ENCODE data around the gene SCP2D1.

DNA sequence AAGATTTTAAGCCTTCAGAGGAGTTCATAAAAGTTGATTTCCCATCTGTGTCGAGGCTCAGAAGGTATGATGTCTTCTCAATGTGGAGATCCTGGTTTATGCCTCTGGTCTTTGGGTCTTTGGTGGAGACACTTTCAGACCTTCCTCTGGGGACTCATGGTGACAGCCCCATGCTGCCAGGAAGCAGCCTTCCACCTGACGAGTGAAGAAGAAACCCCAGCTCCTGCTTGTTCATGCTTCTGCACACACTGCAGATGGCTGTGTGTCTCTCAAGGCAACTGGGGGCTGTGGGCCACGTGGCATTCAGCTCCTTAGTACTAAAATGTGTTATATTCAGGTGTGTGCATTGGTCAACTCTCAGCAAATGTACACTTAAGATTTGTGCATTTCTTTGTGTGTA, 4.9 kb upstream of the SCP2D1 start:
- TF ChIP-seq BHLHE40 (IDR thresholded peaks at IDR 0.05; ENCODE audit: borderline replicate concordance) (no peak), HDGF (IDR thresholded peaks at IDR 0.05; ENCODE audit: borderline replicate concordance) (no peak), FOXM1 (IDR thresholded peaks at IDR 0.05; ENCODE audit: borderline replicate concordance) (no peak), FOXA1 (IDR thresholded peaks at IDR 0.05) (no peak), ELF4 (IDR thresholded peaks at IDR 0.05) (no peak), SUZ12 (IDR thresholded peaks at IDR 0.05) (no peak), SP1 (IDR thresholded peaks at IDR 0.05) (no peak)
